GM12878 (cell line): ENCODE results near the gene TMEM18. TPM values are rescaled to one million over a fixed set of nuclear protein-coding genes. Genes with fewer than 3 reads are reported as not detected.

ENCODE experiments used
- ATAC-seq: fragments of 200-7000 bp; cut with Tn5 transposase; 3 replicates; pipeline ENCODE4 v1.9.1; 2020; ENCODE audit warnings: mild to moderate bottlenecking, moderate library complexity
- BruUV-seq: library from RNA; stranded (reverse); fragments of 400-500 nt; replicated peaks from 2 replicates; lab custom pipeline; 2021; lab: Mats Ljungman, UMichigan
- CTCF ChIA-PET: fragments of 300-600 bp; sonication (Branson Sonifier 250); formaldehyde crosslinking; extraction: SDS; loops from one replicate; lab custom pipeline; 2021; ENCODE audit warnings: inconsistent platforms; lab: Yijun Ruan, JAX
- POLR2A ChIA-PET: fragments of 350-600 bp; formaldehyde crosslinking; extraction: SDS; loops from one replicate; lab custom pipeline; 2021; ENCODE audit warnings: inconsistent platforms; lab: Charles Lee
- RAD21 ChIA-PET: fragments of 300-600 bp; sonication (Branson Sonifier 250); formaldehyde crosslinking; loops from one replicate; lab custom pipeline; 2023; ENCODE audit warnings: antibody characterized with exemption; ENCODE audit not compliant: unreplicated experiment; lab: Charles Lee
- SMC1A ChIA-PET: fragments of 300-600 bp; sonication (Branson Sonifier 250); formaldehyde crosslinking; loops from one replicate; lab custom pipeline; 2023; ENCODE audit not compliant: unreplicated experiment, uncharacterized antibody; lab: Charles Lee
- DNase-seq: peaks from one replicate; pipeline ENCODE4 v3.0.0-alpha.2; 2011; ENCODE audit warnings: low read depth, low spot score
- FAIRE-seq: peaks from 3 replicates; lab custom pipeline; 2011; peaks lifted over from hg19 to GRCh38; lab: Jason Lieb, UNC
- H2AFZ ChIP-seq: 2 replicates; pipeline ENCODE4 v1.6.0; 2011; ENCODE audit warnings: low read depth, low read length, control low read depth; ENCODE audit not compliant: control insufficient read depth
- H3K27ac ChIP-seq: 2 replicates; pipeline ENCODE4 v1.5.1; 2011; ENCODE audit warnings: control low read depth; ENCODE audit not compliant: control insufficient read depth, insufficient read depth
- H3K27me3 ChIP-seq, 2 experiments: replicated peaks in 1 of 2; 2 replicates each; pipeline versions ENCODE4 v1.6.0 to v1.6.1; 2011; ENCODE audit warnings: low read length in 1 of 2; ENCODE audit not compliant: control insufficient read depth in 2 of 2, insufficient read depth in 2 of 2
- H3K36me3 ChIP-seq, 2 experiments: 2 replicates each; pipeline ENCODE4 v1.5.1; 2011; ENCODE audit warnings: low read length in 1 of 2; ENCODE audit not compliant: control insufficient read depth in 2 of 2, insufficient read depth in 2 of 2
- H3K4me1 ChIP-seq: 2 replicates; pipeline ENCODE4 v1.6.1; 2011; ENCODE audit warnings: mild to moderate bottlenecking, low read length, moderate library complexity, mixed read lengths; ENCODE audit not compliant: control insufficient read depth, insufficient read depth
- H3K4me2 ChIP-seq: 2 replicates; pipeline ENCODE4 v1.6.0; 2011; ENCODE audit warnings: control low read depth; ENCODE audit not compliant: control insufficient read depth, insufficient read depth
- H3K4me3 ChIP-seq: fragments of 200-600 bp; sonication (generic); 2 replicates; pipeline ENCODE4 v1.5.1; 2016
- H3K79me2 ChIP-seq: 2 replicates; pipeline ENCODE4 v1.6.0; 2011; ENCODE audit warnings: low read length; ENCODE audit not compliant: control insufficient read depth, insufficient read depth
- H3K9ac ChIP-seq: 2 replicates; pipeline ENCODE4 v1.8.0; 2011; ENCODE audit warnings: low read length, control low read depth, mixed read lengths; ENCODE audit not compliant: control insufficient read depth, insufficient read depth
- H3K9me3 ChIP-seq: replicated peaks from 3 replicates; pipeline ENCODE4 v1.5.1; 2011; ENCODE audit warnings: mild to moderate bottlenecking, low read length; ENCODE audit not compliant: control insufficient read depth, insufficient read depth
- H4K20me1 ChIP-seq: 2 replicates; pipeline ENCODE4 v1.6.0; 2011; ENCODE audit not compliant: control insufficient read depth, insufficient read depth
- ATF3 ChIP-seq: IDR thresholded peaks from 2 replicates; pipeline ENCODE4 v1.6.1; 2011; ENCODE audit warnings: low read depth, mild to moderate bottlenecking, low read length, moderate library complexity, borderline replicate concordance; ENCODE audit errors: extremely low read depth
- BCLAF1 ChIP-seq: fragments of 450-650 bp; IDR thresholded peaks from 2 replicates; pipeline ENCODE4 v1.6.1; 2017; ENCODE audit warnings: antibody characterized with exemption, mild to moderate bottlenecking, moderate library complexity
- CEBPZ ChIP-seq: fragments of 150-350 bp; IDR thresholded peaks from 2 replicates; pipeline ENCODE4 v1.6.1; 2016; ENCODE audit warnings: low read depth, low read length
- HCFC1 ChIP-seq: fragments of 150-350 bp; IDR thresholded peaks from 2 replicates; pipeline ENCODE4 v1.6.1; 2014; ENCODE audit warnings: low read length
- IRF3 ChIP-seq: fragments of 450-650 bp; IDR thresholded peaks from 2 replicates; pipeline ENCODE4 v1.6.1; 2014; ENCODE audit warnings: mild to moderate bottlenecking
- MEF2A ChIP-seq: IDR thresholded peaks from 2 replicates; pipeline ENCODE4 v1.6.1; 2011; ENCODE audit warnings: low read depth, mild to moderate bottlenecking, low read length, moderate library complexity; ENCODE audit not compliant: insufficient read depth
- MYB ChIP-seq: fragments of 150-350 bp; IDR thresholded peaks from 2 replicates; pipeline ENCODE4 v1.6.1; 2014; ENCODE audit warnings: mild to moderate bottlenecking, low read depth, low read length, borderline replicate concordance
- NR2C1 ChIP-seq: fragments of 450-650 bp; IDR thresholded peaks from 2 replicates; pipeline ENCODE4 v1.6.1; 2017; ENCODE audit warnings: antibody characterized with exemption, mild to moderate bottlenecking, moderate library complexity
- NR2F1 ChIP-seq: fragments of 450-650 bp; conservative IDR thresholded peaks from 2 replicates; pipeline ENCODE4 v1.6.1; 2017; ENCODE audit warnings: mild to moderate bottlenecking
- RFX5 ChIP-seq: IDR thresholded peaks from 2 replicates; pipeline ENCODE4 v1.6.1; 2011; ENCODE audit warnings: low read depth, low read length, improper control_type of control experiment
- SIX5 ChIP-seq: IDR thresholded peaks from 2 replicates; pipeline ENCODE4 v1.6.1; 2011; ENCODE audit warnings: mild to moderate bottlenecking, low read depth, low read length, moderate library complexity; ENCODE audit not compliant: severe bottlenecking
- SRF ChIP-seq, 2 experiments: IDR thresholded peaks; 2 replicates each; pipeline ENCODE4 v1.6.1; 2011; ENCODE audit warnings: low read depth in 2 of 2, low read length in 2 of 2, mild to moderate bottlenecking in 1 of 2, moderate library complexity in 1 of 2
- STAT3 ChIP-seq: IDR thresholded peaks from 2 replicates; pipeline ENCODE4 v1.6.1; 2011; ENCODE audit warnings: low read depth, low read length, improper control_type of control experiment
- SUPT20H ChIP-seq: IDR thresholded peaks from 2 replicates; pipeline ENCODE4 v1.6.1; 2011; ENCODE audit warnings: low read depth, mild to moderate bottlenecking, low read length, moderate library complexity, borderline replicate concordance; ENCODE audit not compliant: control insufficient read depth
- TCF7 ChIP-seq: IDR thresholded peaks from 2 replicates; pipeline ENCODE4 v1.6.1; 2014; ENCODE audit warnings: antibody characterized with exemption, borderline replicate concordance
- ZNF622 ChIP-seq: fragments of 450-650 bp; IDR thresholded peaks from 2 replicates; pipeline ENCODE4 v1.6.1; 2017; ENCODE audit warnings: mild to moderate bottlenecking, inconsistent platforms
- WGBS: methylation state at CpG from one replicate; pipeline ENCODE4 v1.1.6; 2016; ENCODE audit warnings: low lambda C conversion rate; ENCODE audit not compliant: insufficient replicate concordance, insufficient coverage; ENCODE audit errors: missing lambda C conversion rate; 5-methylcytosine and 5-hydroxymethylcytosine counted together
- in situ Hi-C: fragments of 300-500 bp; cut with MboI; formaldehyde crosslinking; loops from 9 replicates; pipeline ENCODE4 v1.14.3; 2018; ENCODE audit warnings: mixed read lengths
- intact Hi-C: fragments of 100-400 bp; cut with micrococcal nuclease; formaldehyde crosslinking; loops from one replicate; pipeline ENCODE4 v1.14.2; 2022; ENCODE audit not compliant: unreplicated experiment
- polyA plus RNA-seq, 11 experiments: library from polyadenylated mRNA; depleted of rRNA in 4 of 11; unstranded in 6 of 11; stranded (reverse) in 5 of 11; fragments of >200 nt; fragmentation: Nextera tagmentation in 4 of 11; fragmentation: Illumina TruSeq in 1 of 11; extraction: Ambion mirVana in 4 of 11; extraction: Trizol in 1 of 11; gene quantifications; 1 replicate in 1 of 11; 2 replicates in 10 of 11; pipeline versions ENCODE4 v1.2.1 to v1.2.3, GENCODE V29; 2011 to 2016; ENCODE audit warnings: inconsistent platforms in 2 of 11, missing spikeins in 2 of 11, low read depth in 1 of 11
- total RNA-seq, 4 experiments: library from RNA; depleted of rRNA in 3 of 4; stranded (reverse); fragments of >200 nt in 3 of 4; fragmentation: Illumina TruSeq in 1 of 4; extraction: Trizol in 1 of 4; gene quantifications; 2 replicates each; pipeline versions ENCODE4 v1.2.1 to v1.2.3, GENCODE V29; 2013 to 2021

The TMEM18 gene
- total and polyA plus RNA-seq, 10 of the 15 experiments (the other 5 are each of a cell fraction or from before 2014, with no cell fraction given), result 11.2 to 56.3 (median 26.0) TPM

GRCh38 chr2:641872-642815 is 35.1 kb downstream of the TMEM18 start:
- Histone ChIP-seq H3K36me3 (no peaks in the 10 kb centered on the region), H3K9ac (no peak overlapping the region), H3K4me2 (no peak overlapping the region), H3K9me3 (no peaks in the 10 kb centered on the region), H4K20me1 (no peaks in the 10 kb centered on the region), H3K27ac (no peak overlapping the region), H3K27me3 (no peaks in the 10 kb centered on the region), H3K79me2 (no peaks in the 10 kb centered on the region), H3K4me1 (no peaks in the 10 kb centered on the region), H3K4me3 (no peak overlapping the region), H2AFZ (no peak overlapping the region)
- ChIA-PET CTCF (interaction anchor here (0.7 kb wide), 1 partner anchor 32 kb away, joined by 3 read pairs; no protein-coding TSS in a partner anchor), RAD21 (no interaction called here), SMC1A (no interaction called here), POLR2A (no interaction called here)
- DNase-seq, result no peak
- WGBS, result 43% methylated on average over 35 of the region's 35 CpGs
- no peak for FAIRE-seq
- ATAC-seq, result no peak
- intact Hi-C loops, result no loop called here
- in situ Hi-C loops, result no loop called here
- no TSS peak for BruUV-seq
- TF ChIP-seq IRF3, result no peak
- TF ChIP-seq NR2C1, result no peak
- no peak for TF ChIP-seq MEF2A
- TF ChIP-seq ZNF622, result no peak
- TF ChIP-seq MYB, result no peak
- no peak for TF ChIP-seq SUPT20H
- no peak for TF ChIP-seq ATF3
- TF ChIP-seq BCLAF1, result no peak
- no peak for TF ChIP-seq RFX5
- no peak for TF ChIP-seq NR2F1
- TF ChIP-seq TCF7, result no peak
- TF ChIP-seq STAT3, result no peak
- TF ChIP-seq CEBPZ, result no peak
- no peak for TF ChIP-seq HCFC1
- TF ChIP-seq SIX5, result no peak
- TF ChIP-seq SRF (IDR thresholded peaks at IDR 0.05; ENCODE audit: low read depth in 2 of 2, low read length in 2 of 2), result no peak
